HepG2 (cell line): ENCODE results near the gene IFITM5. TPM values are rescaled to one million over a fixed set of nuclear protein-coding genes. Genes with fewer than 3 reads are reported as not detected.

Experiments
- ATAC-seq: fragments of 200-7000 bp; cut with Tn5 transposase; 3 replicates; pipeline ENCODE4 v1.9.1; 2020; ENCODE audit warnings: mild to moderate bottlenecking, moderate library complexity
- BruUV-seq: library from RNA; stranded (reverse); fragments of 400-500 nt; replicated peaks from 2 replicates; lab custom pipeline; 2021; lab: Mats Ljungman, UMichigan
- CTCF ChIA-PET: fragments of 300-600 bp; formaldehyde crosslinking; extraction: SDS; loops from one replicate; lab custom pipeline; 2021; ENCODE audit warnings: low total read pairs, inconsistent platforms, low intra/inter-chr PET ratio; lab: Yijun Ruan, JAX
- POLR2A ChIA-PET: fragments of 350-600 bp; sonication (Branson Sonifier 250); formaldehyde crosslinking; loops from one replicate; lab custom pipeline; 2020; ENCODE audit warnings: antibody characterized with exemption, inconsistent platforms; lab: Yijun Ruan, JAX
- DNase-seq: peaks from one replicate; pipeline ENCODE4 v3.0.0-alpha.2; 2015; ENCODE audit warnings: low spot score
- FAIRE-seq: peaks from 3 replicates; lab custom pipeline; 2011; peaks lifted over from hg19 to GRCh38; lab: Jason Lieb, UNC
- H2AFZ ChIP-seq: one replicate; pipeline ENCODE4 v1.6.1; 2011; ENCODE audit warnings: low read length, inconsistent platforms
- H3K27ac ChIP-seq: fragments of 300-600 bp; 3 replicates; pipeline ENCODE4 v1.8.0; 2011; ENCODE audit warnings: mixed run types, mild to moderate bottlenecking, mixed read lengths, low read length, inconsistent platforms; ENCODE audit not compliant: insufficient read depth; ENCODE audit errors: extremely low read length
- H3K27me3 ChIP-seq, 2 experiments: fragments of 200-600 bp in 1 of 2; 2 replicates in 1 of 2; 3 replicates in 1 of 2; pipeline versions ENCODE4 v1.6.0 to v1.8.0; 2011; ENCODE audit warnings: low read length in 2 of 2, mild to moderate bottlenecking in 2 of 2, moderate library complexity in 2 of 2, inconsistent platforms in 1 of 2; ENCODE audit not compliant: insufficient read depth in 2 of 2, control insufficient read depth in 1 of 2
- H3K36me3 ChIP-seq, 2 experiments: fragments of 200-600 bp in 1 of 2; replicated peaks in 1 of 2; 2 replicates in 1 of 2; 3 replicates in 1 of 2; pipeline versions ENCODE4 v1.5.1 to v1.8.0; 2011; ENCODE audit warnings: low read length in 2 of 2, inconsistent platforms in 1 of 2; ENCODE audit not compliant: insufficient read depth in 2 of 2, control insufficient read depth in 1 of 2
- H3K4me1 ChIP-seq: 2 replicates; pipeline ENCODE4 v1.5.1; 2012; ENCODE audit warnings: low read length, inconsistent platforms; ENCODE audit not compliant: insufficient read depth
- H3K4me2 ChIP-seq: 2 replicates; pipeline ENCODE4 v1.6.0; 2011; ENCODE audit warnings: low read depth, low read length, inconsistent platforms
- H3K4me3 ChIP-seq, 3 experiments: fragments of 200-600 bp in 1 of 3; sonication (generic), shearing (Covaris generic) in 1 of 3; replicated peaks in 1 of 3; 2 replicates each; pipeline ENCODE4 v1.5.1; 2011 to 2016; ENCODE audit warnings: low read length in 3 of 3, inconsistent platforms in 2 of 3, low read depth in 2 of 3, mild to moderate bottlenecking in 2 of 3, control low read depth in 1 of 3, mixed read lengths in 1 of 3; ENCODE audit not compliant: insufficient read depth in 1 of 3
- H3K79me2 ChIP-seq: one replicate; pipeline ENCODE4 v1.6.1; 2011; ENCODE audit warnings: low read length, inconsistent platforms; ENCODE audit not compliant: insufficient read depth
- H3K9ac ChIP-seq: 2 replicates; pipeline ENCODE4 v1.6.0; 2011; ENCODE audit warnings: mild to moderate bottlenecking, low read depth, low read length, inconsistent platforms; ENCODE audit not compliant: insufficient read depth
- H3K9me3 ChIP-seq: 2 replicates; pipeline ENCODE4 v1.5.1; 2012; ENCODE audit warnings: mild to moderate bottlenecking, low read length
- H4K20me1 ChIP-seq: 2 replicates; pipeline ENCODE4 v1.6.0; 2011; ENCODE audit warnings: inconsistent platforms, mild to moderate bottlenecking, low read length, moderate library complexity; ENCODE audit not compliant: insufficient read depth
- ARID2 ChIP-seq: sonication (generic); formaldehyde crosslinking; IDR thresholded peaks from 2 replicates; pipeline ENCODE4 v1.8.1; 2022; ENCODE audit warnings: mild to moderate bottlenecking, missing genetic modification reagents, borderline replicate concordance
- BATF2 ChIP-seq: sonication (generic); formaldehyde crosslinking; IDR thresholded peaks from 2 replicates; pipeline ENCODE4 v1.8.0; 2022; ENCODE audit warnings: mild to moderate bottlenecking, missing genetic modification reagents, moderate library complexity
- CREBL2 ChIP-seq: sonication (generic); formaldehyde crosslinking; IDR thresholded peaks from 2 replicates; pipeline ENCODE4 v1.8.1; 2023; ENCODE audit warnings: missing genetic modification reagents, mild to moderate bottlenecking, borderline replicate concordance
- FOXA1 ChIP-seq, 2 experiments: fragments of 450-650 bp in 1 of 2; sonication (generic) in 1 of 2; formaldehyde crosslinking in 1 of 2; IDR thresholded peaks; 2 replicates each; pipeline versions ENCODE4 v1.4.0 to v1.6.1; 2016 to 2020; ENCODE audit warnings: missing genetic modification reagents in 1 of 2
- GATAD1 ChIP-seq: IDR thresholded peaks from 2 replicates; pipeline ENCODE4 v1.6.1; 2016; ENCODE audit warnings: missing genetic modification reagents, missing compliant biosample characterization
- GFI1 ChIP-seq: sonication (generic); formaldehyde crosslinking; IDR thresholded peaks from 2 replicates; pipeline ENCODE4 v1.5.0; 2020; ENCODE audit warnings: missing genetic modification reagents, mild to moderate bottlenecking, borderline replicate concordance
- HNRNPUL1 ChIP-seq: fragments of 200-400 bp; formaldehyde crosslinking; IDR thresholded peaks from 2 replicates; pipeline ENCODE4 v1.6.1; 2017; ENCODE audit warnings: low read depth, mild to moderate bottlenecking, low read length, moderate library complexity
- HOXA5 ChIP-seq: sonication (generic); formaldehyde crosslinking; IDR thresholded peaks from 2 replicates; pipeline ENCODE4 v1.4.0; 2020; ENCODE audit warnings: missing genetic modification reagents
- IRF9 ChIP-seq: sonication (generic); formaldehyde crosslinking; IDR thresholded peaks from 2 replicates; pipeline ENCODE4 v1.8.0; 2022; ENCODE audit warnings: missing genetic modification reagents, mild to moderate bottlenecking, borderline replicate concordance
- MYC ChIP-seq: sonication (generic); formaldehyde crosslinking; IDR thresholded peaks from 2 replicates; pipeline ENCODE4 v1.9.0; 2021; ENCODE audit warnings: missing genetic modification reagents, borderline replicate concordance
- NFIB ChIP-seq: sonication (generic); formaldehyde crosslinking; IDR thresholded peaks from 2 replicates; pipeline ENCODE4 v1.9.0; 2021; ENCODE audit warnings: missing genetic modification reagents, mild to moderate bottlenecking, borderline replicate concordance
- NFRKB ChIP-seq: fragments of 450-650 bp; IDR thresholded peaks from 2 replicates; pipeline ENCODE4 v1.6.1; 2017
- SOX13 ChIP-seq, 3 experiments: fragments of 450-650 bp in 1 of 3; sonication (generic) in 1 of 3; formaldehyde crosslinking in 1 of 3; IDR thresholded peaks in 2 of 3; conservative IDR thresholded peaks in 1 of 3; 2 replicates each; pipeline versions ENCODE4 v1.5.0 to v1.6.1; 2016 to 2020; ENCODE audit warnings: antibody characterized with exemption in 1 of 3, mild to moderate bottlenecking in 1 of 3, missing compliant biosample characterization in 1 of 3, missing genetic modification reagents in 1 of 3, moderate library complexity in 1 of 3
- TMF1 ChIP-seq: sonication (generic); formaldehyde crosslinking; IDR thresholded peaks from 2 replicates; pipeline ENCODE4 v1.8.1; 2022; ENCODE audit warnings: low read depth, missing genetic modification reagents
- YEATS4 ChIP-seq: sonication (generic); formaldehyde crosslinking; IDR thresholded peaks from 2 replicates; pipeline ENCODE4 v1.4.0; 2020; ENCODE audit warnings: missing genetic modification reagents, borderline replicate concordance
- ZNF280D ChIP-seq: sonication (generic); formaldehyde crosslinking; IDR thresholded peaks from 2 replicates; pipeline ENCODE4 v1.5.1; 2020; ENCODE audit warnings: mild to moderate bottlenecking, missing genetic modification reagents
- ZNF3 ChIP-seq: IDR thresholded peaks from 2 replicates; pipeline ENCODE4 v1.7.0; 2017; ENCODE audit warnings: inconsistent platforms
- ZNF549 ChIP-seq: sonication (generic); formaldehyde crosslinking; IDR thresholded peaks from 2 replicates; pipeline ENCODE4 v1.5.0; 2020; ENCODE audit warnings: missing genetic modification reagents
- WGBS: methylation state at CpG from one replicate; pipeline ENCODE4 v1.1.6; 2017; ENCODE audit warnings: low lambda C conversion rate; 5-methylcytosine and 5-hydroxymethylcytosine counted together
- in situ Hi-C: cut with HindIII; loops from 2 replicates; pipeline ENCODE4 v1.10.0; 2017; ENCODE audit warnings: low pct_unique_long_range_greater_than_20kb; ENCODE audit not compliant: extremely low pct_ligation_motif_present
- intact Hi-C: fragments of 100-400 bp; cut with micrococcal nuclease; formaldehyde crosslinking; loops from one replicate; pipeline ENCODE4 v1.10.0; 2022; ENCODE audit not compliant: unreplicated experiment
- polyA plus RNA-seq, 8 experiments: library from polyadenylated mRNA; depleted of rRNA in 3 of 8; stranded (reverse) in 7 of 8; unstranded in 1 of 8; fragments of >200 nt; fragmentation: Illumina TruSeq in 4 of 8; extraction: Trizol in 4 of 8; gene quantifications; 2 replicates each; pipeline versions ENCODE4 v1.2.1 to v1.2.3, GENCODE V29; 2011 to 2016; ENCODE audit warnings: low read depth in 4 of 8, missing spikeins in 1 of 8, mixed read lengths in 1 of 8; ENCODE audit not compliant: insufficient read depth in 1 of 8
- total RNA-seq, 5 experiments: library from RNA; depleted of rRNA; stranded (reverse); fragments of >200 nt; fragmentation: Illumina TruSeq; extraction: Trizol; gene quantifications; 2 replicates each; pipeline ENCODE4 v1.2.3, GENCODE V29; 2016; ENCODE audit warnings: low read depth in 1 of 5

Gene IFITM5
- total and polyA plus RNA-seq, 2 of the 13 experiments (the other 11 are each of a cell fraction or from before 2014, with no cell fraction given): not detected

GRCh38 chr11:250274-250673 is 49.1 kb downstream of the IFITM5 start:
- FAIRE-seq (no peak), ATAC-seq (no peak), DNase-seq (no peak)
- TF ChIP-seq SOX13 (IDR thresholded peaks at IDR 0.05) (no peak), SOX13 (CRISPR knock-in tag; conservative IDR thresholded peaks at IDR 0.05 in 1 of 2, IDR thresholded peaks at IDR 0.05 in 1 of 2) (no peak), MYC (CRISPR knock-in tag) (no peak), YEATS4 (no peak), ZNF3 (no peak), BATF2 (CRISPR knock-in tag) (no peak), IRF9 (CRISPR knock-in tag) (no peak), GFI1 (CRISPR knock-in tag) (no peak), GATAD1 (CRISPR knock-in tag) (no peak), ARID2 (no peak), ZNF280D (CRISPR knock-in tag) (no peak), ZNF549 (CRISPR knock-in tag) (no peak), NFIB (no peak), FOXA1 (IDR thresholded peaks at IDR 0.05) (no peak), FOXA1 (CRISPR knock-in tag; IDR thresholded peaks at IDR 0.05) (no peak), NFRKB (no peak), TMF1 (CRISPR knock-in tag) (no peak), CREBL2 (CRISPR knock-in tag) (no peak), HOXA5 (CRISPR knock-in tag) (no peak), HNRNPUL1 (no peak)
- Histone ChIP-seq H3K36me3 (peaks cover 33 to 63% of the 10 kb centered on the region in 2 experiments; a peak in 4 of 5 replicates), H3K9ac (no peak overlapping the region), H3K79me2 (no peaks in the 10 kb centered on the region), H3K4me3 (no peak overlapping the region), H3K4me2 (no peak overlapping the region), H4K20me1 (no peaks in the 10 kb centered on the region), H2AFZ (no peak overlapping the region), H3K4me1 (no peaks in the 10 kb centered on the region), H3K9me3 (no peaks in the 10 kb centered on the region), H3K27ac (no peak overlapping the region), H3K27me3 (no peaks in the 10 kb centered on the region)
- intact Hi-C loops: no loop called here
- POLR2A ChIA-PET: interaction anchor here (1.0 to 1.2 kb wide), 4 partner anchors 11 to 106 kb away, joined by 3 to 4 read pairs (median 3); no protein-coding TSS in a partner anchor
- WGBS: 94% methylated on average over 5 of the region's 5 CpGs
- in situ Hi-C loops: no loop called here
- BruUV-seq: no TSS peak
- CTCF ChIA-PET: no interaction called here
